ENCODE measurements around the gene PANK4. TPM values are rescaled to one million over a fixed set of nuclear protein-coding genes. Genes with fewer than 3 reads are reported as not detected.

PANK4 gene
- total and polyA plus RNA-seq, 3 donors from 2014 or later = 23.2 to 84.7 (median 65.9) TPM

GRCh38 chr1:2477791-2478499 lies 48.5 kb downstream of the PANK4 start:
- Histone ChIP-seq H3K36me3 (ENCODE audit: low read depth, missing control alignments) (no peaks in the 10 kb centered on the region), H3K27me3 (no peaks in the 10 kb centered on the region), H3K4me1 (peaks cover 30% of the 10 kb centered on the region), H3K9me3 (no peaks in the 10 kb centered on the region), H3K4me3 (no peak overlapping the region), H3K27ac (no peak overlapping the region)
- 88 to 91% methylated on average over 9 to 35 of the region's 35 CpGs for WGBS, 2 donors
- DNase-seq = no peak
- TF ChIP-seq CTCF (IDR thresholded peaks at IDR 0.05) (no peak), POLR2A (IDR thresholded peaks at IDR 0.05) (no peak)
- intact Hi-C loops (cut with DNase I; ENCODE audit: low total_unique reads) = no loop called here

GRCh38 chr1:2477309-2477708 lies 49.1 kb downstream of the PANK4 start:
- Histone ChIP-seq H3K4me3 (no peak overlapping the region), H3K36me3 (ENCODE audit: low read depth, missing control alignments) (no peaks in the 10 kb centered on the region), H3K27ac (no peak overlapping the region), H3K4me1 (peaks cover 30% of the 10 kb centered on the region), H3K27me3 (no peaks in the 10 kb centered on the region), H3K9me3 (no peaks in the 10 kb centered on the region)
- TF ChIP-seq CTCF (IDR thresholded peaks at IDR 0.05) = no peak
- no peak for TF ChIP-seq POLR2A (IDR thresholded peaks at IDR 0.05)
- DNase-seq = no peak
- intact Hi-C loops (cut with DNase I; ENCODE audit: low total_unique reads) = no loop called here
- WGBS, 2 donors = 86 to 90% methylated on average over 11 to 12 of the region's 12 CpGs

- no peaks in the 10 kb centered on the region for H3K9me3 ChIP-seq
- intact Hi-C loops (cut with DNase I; ENCODE audit: low total_unique reads) = no loop called here
Measured at GRCh38 chr1:2476061-2476999, 50.1 kb downstream of the PANK4 start, which contains the start of gene PLCH2. TSS of gene PLCH2 (plus strand) at chr1:2476289. CDS start at chr1:2476589, 300 bp downstream.

GRCh38 chr1:2475571-2475970 lies 50.8 kb downstream of the PANK4 start:
- H3K27ac ChIP-seq = peak overlapping the region; percentile 60 to 79
- no peaks in the 10 kb centered on the region for H3K36me3 ChIP-seq (ENCODE audit: low read depth, missing control alignments)
- 80% methylated on average over 12 of the region's 12 CpGs; no CpG with 5 or more reads in 1 of the 2 donors for WGBS, 2 donors
- H3K4me3 ChIP-seq = no peak overlapping the region
- intact Hi-C loops (cut with DNase I; ENCODE audit: low total_unique reads) = no loop called here
- TF ChIP-seq CTCF (IDR thresholded peaks at IDR 0.05) = no peak
- no peak for TF ChIP-seq POLR2A (IDR thresholded peaks at IDR 0.05)
- H3K9me3 ChIP-seq = no peaks in the 10 kb centered on the region
- no peak for DNase-seq
- H3K27me3 ChIP-seq = no peaks in the 10 kb centered on the region
- peaks cover 30% of the 10 kb centered on the region for H3K4me1 ChIP-seq

More at GRCh38 chr1:2476061-2476999, 50.1 kb downstream of the PANK4 start, which contains the start of gene PLCH2:
- no peak within 1 kb of the TSS for H3K4me3 ChIP-seq
- 90 to 93% methylated on average over 4 to 33 of the region's 34 CpGs for WGBS, 2 donors
- peaks cover 30% of the 10 kb centered on the region for H3K4me1 ChIP-seq
- no peaks in the 10 kb centered on the region for H3K36me3 ChIP-seq (ENCODE audit: low read depth, missing control alignments)
- no peaks in the 10 kb centered on the region for H3K27me3 ChIP-seq
- DNase-seq = no peak
- no peak for TF ChIP-seq POLR2A (IDR thresholded peaks at IDR 0.05)
- TF ChIP-seq CTCF (IDR thresholded peaks at IDR 0.05) = no peak
- peak within 1 kb of the TSS; percentile 60 to 79 for H3K27ac ChIP-seq

Measured in testis (tissue), 3 donors.